ENCODE data around the gene INTS2. TPM values are rescaled to one million over a fixed set of nuclear protein-coding genes. Genes with fewer than 3 reads are reported as not detected.

The INTS2 gene
- total RNA-seq, 1 donor from 2014 or later: 8.6 TPM

GRCh38 chr17:61818225-61818624 is 109.6 kb downstream of the INTS2 start:
- no peak for ATAC-seq

GRCh38 chr17:61817452-61817851 is 110.3 kb downstream of the INTS2 start:
- ATAC-seq: no peak

GRCh38 chr17:61816538-61816937 is 111.2 kb downstream of the INTS2 start:
- no peak for ATAC-seq

- no peak for ATAC-seq
Measured at GRCh38 chr17:61815863-61816503, 111.8 kb downstream of the INTS2 start.

Other genes starting within 250 kb of the INTS2 start
- 3.9 TPM for gene BRIP1, start 64.5 kb downstream of the INTS2 start, total RNA-seq
- gene MED13, start 137.3 kb upstream of the INTS2 start, total RNA-seq: 43.7 TPM

All from esophagus mucosa (tissue), 1 donor.